HG02610 (cell line): Measurements from ENCODE around the gene ORC2.

ENCODE experiments used
- ATAC-seq: cut with Tn5 transposase; IDR thresholded peaks from one replicate; pipeline ENCODE4 v1.9.1; 2021; ENCODE audit warnings: mild to moderate bottlenecking, moderate library complexity; ENCODE audit not compliant: unreplicated experiment

ORC2 gene

GRCh38 chr2:200862532-200863000 is 100.9 kb downstream of the ORC2 start:
- ATAC-seq = no peak

DNA sequence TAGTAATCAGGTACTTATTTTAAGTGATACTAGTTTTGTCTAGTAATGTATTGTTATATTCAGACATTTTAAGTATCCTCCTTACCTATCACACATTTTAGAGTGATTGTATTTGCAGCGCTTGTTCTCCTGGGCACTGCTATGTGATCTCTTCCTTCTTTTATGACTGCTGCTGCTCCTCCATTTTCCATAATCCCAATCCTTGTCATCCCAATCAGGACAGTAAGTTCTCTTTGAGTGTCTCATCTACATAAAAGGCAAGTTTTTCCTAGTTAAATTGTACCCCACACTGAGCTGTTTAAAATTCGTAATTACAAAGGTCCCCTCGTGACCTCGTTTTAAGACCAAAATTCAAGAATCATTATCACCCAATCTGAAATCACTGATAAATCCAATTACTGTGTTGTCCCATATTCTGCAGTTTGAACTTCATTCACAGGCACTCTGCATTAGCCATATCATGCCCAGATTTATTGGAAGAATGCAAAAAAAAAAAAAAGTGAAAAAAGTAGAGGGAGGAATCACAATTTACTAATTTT is 101.8 kb downstream of the ORC2 start:
- ATAC-seq = no peak

- no peak for ATAC-seq
Measured at GRCh38 chr2:200860092-200860795, 103.2 kb downstream of the ORC2 start.
